ENCODE data around the gene ACSM2B.
"Not testable (repeated sequence)": the region's sequence is repeated elsewhere in the genome, so short reads cannot be mapped to it uniquely, and the experiment has no call there.

Gene ACSM2B

DNA sequence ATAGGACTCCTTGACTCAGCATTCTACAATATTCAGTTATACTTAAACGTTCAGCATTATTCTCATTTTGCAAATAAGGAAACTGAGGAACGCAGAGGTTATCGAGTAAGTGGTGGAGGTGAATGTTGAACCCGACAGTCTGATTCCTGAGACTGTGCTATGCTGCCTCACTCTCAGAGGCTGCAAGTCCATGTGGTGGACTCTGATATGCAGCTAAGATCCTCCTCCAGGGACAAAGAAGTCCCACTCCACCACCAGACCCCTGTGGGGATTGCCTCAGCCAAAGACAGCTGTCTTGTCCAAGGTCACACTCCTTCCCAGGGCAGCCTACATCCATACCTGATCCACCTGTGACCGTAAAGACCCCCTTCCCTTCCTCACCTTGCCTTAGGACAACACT, 37.5 kb downstream of the ACSM2B start:
- in situ Hi-C loops (cut with MboI; ENCODE audit: low sequenced_read_pairs), result no loop called here

GRCh38 chr16:20538181-20538580, 38.0 kb downstream of the ACSM2B start:
- in situ Hi-C loops (cut with MboI; ENCODE audit: low sequenced_read_pairs), result no loop called here

GRCh38 chr16:20536669-20537068, 39.5 kb downstream of the ACSM2B start:
- in situ Hi-C loops (cut with MboI; ENCODE audit: low sequenced_read_pairs), result not testable (repeated sequence)

DNA sequence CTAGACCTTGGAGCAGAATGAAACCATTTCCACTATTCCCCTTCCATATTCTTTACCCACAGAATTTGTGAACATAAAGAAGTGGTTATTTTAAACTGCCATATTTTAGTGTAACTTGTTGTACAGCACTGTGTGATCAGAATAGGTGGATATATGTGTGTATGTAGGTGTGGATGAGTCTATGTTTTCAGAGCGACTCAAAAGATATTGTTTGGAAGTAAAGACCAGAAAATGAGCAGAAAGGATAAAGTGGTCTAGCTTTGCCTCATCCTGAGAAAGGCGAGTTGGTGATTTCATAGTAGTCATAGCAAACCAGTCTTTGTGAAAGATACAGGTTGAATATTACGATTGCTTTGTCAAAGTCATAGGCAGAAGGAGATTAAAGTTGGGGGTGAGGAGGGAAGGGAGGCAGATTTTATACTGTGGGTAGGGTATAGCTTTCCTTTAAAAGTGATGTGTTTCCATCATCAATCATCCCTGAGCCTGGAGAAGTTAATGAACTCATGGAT, 43.8 kb downstream of the ACSM2B start:
- in situ Hi-C loops (cut with MboI; ENCODE audit: low sequenced_read_pairs), result not testable (repeated sequence)

- in situ Hi-C loops (cut with MboI; ENCODE audit: low sequenced_read_pairs), result not testable (repeated sequence)
These were observed 44.4 kb downstream of the ACSM2B start for GRCh38 chr16:20531795-20532194.

GRCh38 chr16:20520103-20520502, 56.1 kb downstream of the ACSM2B start:
- in situ Hi-C loops (cut with MboI; ENCODE audit: low sequenced_read_pairs), result no loop called here

DNA sequence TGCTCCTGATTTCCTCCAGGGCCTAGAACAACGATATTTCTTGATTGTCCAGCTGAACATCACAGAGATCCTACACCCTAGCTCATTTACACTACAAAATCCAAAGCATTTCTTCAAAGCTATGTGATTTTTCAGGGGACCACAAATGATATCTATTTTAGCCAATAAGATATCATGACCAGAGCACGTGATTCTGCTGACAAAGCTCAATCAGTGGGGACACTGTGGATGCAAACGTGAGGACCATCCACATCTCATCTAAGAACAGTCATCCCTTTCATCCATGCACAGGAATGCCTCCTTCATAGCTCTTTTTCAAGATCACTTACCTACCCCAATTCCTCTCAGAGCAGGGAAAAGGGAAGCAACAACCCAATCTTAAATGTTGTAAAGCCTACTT, 56.9 kb downstream of the ACSM2B start:
- in situ Hi-C loops (cut with MboI; ENCODE audit: low sequenced_read_pairs), result no loop called here

- in situ Hi-C loops (cut with MboI; ENCODE audit: low sequenced_read_pairs), result no loop called here
These were observed 59.0 kb downstream of the ACSM2B start for GRCh38 chr16:20517149-20517548.

DNA sequence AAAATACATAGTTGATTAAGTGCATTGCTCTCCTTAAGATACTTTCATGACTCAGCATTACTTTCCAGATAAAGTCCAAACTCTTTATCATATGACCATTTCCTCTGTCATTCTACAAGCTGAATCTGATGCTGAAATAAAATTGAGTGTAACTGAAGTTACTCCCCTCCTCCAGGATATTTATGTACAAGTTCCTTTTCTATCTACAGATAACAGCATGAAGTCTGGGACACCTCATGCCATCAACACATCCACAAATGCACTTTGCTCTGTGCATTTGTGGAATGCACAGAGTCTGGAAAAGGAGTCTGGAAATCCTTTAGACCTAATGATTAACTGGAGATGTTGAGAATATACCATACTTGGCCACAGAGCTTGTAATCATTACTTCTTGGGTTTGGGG, 60.5 kb downstream of the ACSM2B start:
- in situ Hi-C loops (cut with MboI; ENCODE audit: low sequenced_read_pairs), result no loop called here

DNA sequence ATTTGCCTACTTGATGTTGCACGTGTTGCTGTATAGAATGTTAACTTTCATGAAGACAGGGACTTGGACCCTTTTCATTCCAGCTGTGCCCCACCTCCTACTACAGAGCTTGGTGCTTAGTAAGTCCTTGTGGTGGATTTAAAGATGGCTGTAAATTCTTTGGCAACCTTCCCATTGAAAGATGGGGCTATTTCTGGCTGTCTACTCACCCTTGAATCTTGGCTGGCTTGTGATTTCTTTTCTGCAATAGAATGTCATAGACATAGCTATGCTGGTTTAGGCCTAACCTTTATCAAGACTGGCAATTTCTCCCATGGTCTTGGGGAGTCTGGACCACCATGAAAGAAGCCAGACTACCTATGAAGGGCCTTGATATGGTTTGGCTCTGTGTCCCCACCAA, 65.8 kb downstream of the ACSM2B start:
- in situ Hi-C loops (cut with MboI; ENCODE audit: low sequenced_read_pairs), result no loop called here

- in situ Hi-C loops (cut with MboI; ENCODE audit: low sequenced_read_pairs), result no loop called here
These were observed 68.9 kb downstream of the ACSM2B start for GRCh38 chr16:20507280-20507679.

- in situ Hi-C loops (cut with MboI; ENCODE audit: low sequenced_read_pairs), result no loop called here
These were observed 71.7 kb downstream of the ACSM2B start for GRCh38 chr16:20504418-20504817.

DNA sequence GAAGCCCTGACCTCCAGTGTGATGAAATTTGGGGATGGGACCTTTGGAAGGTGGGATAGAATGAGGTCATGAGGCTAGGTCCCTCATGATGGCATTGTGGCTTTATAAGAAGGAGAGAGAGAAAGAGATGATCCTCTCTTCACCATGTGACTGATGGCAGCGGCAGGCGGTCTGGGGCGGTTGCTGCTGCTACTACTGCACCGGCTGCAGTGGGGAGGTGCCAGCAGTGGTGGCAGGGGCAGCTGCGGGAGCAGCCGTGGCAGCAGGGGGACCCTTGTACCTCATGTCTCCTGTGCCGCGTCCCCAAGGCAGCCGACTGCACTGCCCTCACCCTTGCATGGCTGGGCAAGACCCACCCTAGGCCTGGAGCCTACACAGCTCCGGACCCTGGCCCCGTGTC, 84.7 kb downstream of the ACSM2B start:
- in situ Hi-C loops (cut with MboI; ENCODE audit: low sequenced_read_pairs), result not testable (repeated sequence)

GRCh38 chr16:20490994-20491393, 85.2 kb downstream of the ACSM2B start:
- in situ Hi-C loops (cut with MboI; ENCODE audit: low sequenced_read_pairs), result not testable (repeated sequence)
